Measurements from ENCODE around the gene TECR. TPM values are rescaled to one million over a fixed set of nuclear protein-coding genes. Genes with fewer than 3 reads are reported as not detected.

TECR gene
- total and polyA plus RNA-seq, 2 donors (not counting 3 experiments of a cell fraction or from before 2014, with no cell fraction given): 109 to 193 TPM

DNA sequence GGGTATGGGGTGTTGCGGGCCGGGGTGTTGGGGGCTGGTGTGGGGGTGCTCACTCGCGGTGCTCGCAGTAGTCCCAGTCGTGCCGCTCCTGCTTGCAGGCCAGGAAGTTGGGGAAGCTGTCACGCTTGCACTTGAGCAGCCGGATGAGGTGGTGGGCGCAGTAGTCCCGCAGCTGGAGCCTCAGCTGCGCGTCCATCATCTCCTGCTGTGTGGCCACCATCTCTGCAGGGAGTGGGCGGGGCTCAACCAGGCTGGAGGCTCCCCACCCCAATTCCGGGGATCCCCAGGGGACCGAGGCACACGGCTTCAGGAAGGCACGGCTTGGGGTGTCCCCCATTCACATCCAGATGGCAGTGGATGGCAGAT, 37.3 kb downstream of the TECR start:
- no peak for TF ChIP-seq FOS (IDR thresholded peaks at IDR 0.05; ENCODE audit: borderline replicate concordance, insufficient read depth, low read length)
- TF ChIP-seq, protein P1, sequence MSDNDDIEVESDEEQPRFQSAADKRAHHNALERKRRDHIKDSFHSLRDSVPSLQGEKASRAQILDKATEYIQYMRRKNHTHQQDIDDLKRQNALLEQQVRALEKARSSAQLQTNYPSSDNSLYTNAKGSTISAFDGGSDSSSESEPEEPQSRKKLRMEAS (IDR thresholded peaks at IDR 0.05; ENCODE audit: insufficient read depth, insufficient read length): no peak
- TF ChIP-seq, protein P2, sequence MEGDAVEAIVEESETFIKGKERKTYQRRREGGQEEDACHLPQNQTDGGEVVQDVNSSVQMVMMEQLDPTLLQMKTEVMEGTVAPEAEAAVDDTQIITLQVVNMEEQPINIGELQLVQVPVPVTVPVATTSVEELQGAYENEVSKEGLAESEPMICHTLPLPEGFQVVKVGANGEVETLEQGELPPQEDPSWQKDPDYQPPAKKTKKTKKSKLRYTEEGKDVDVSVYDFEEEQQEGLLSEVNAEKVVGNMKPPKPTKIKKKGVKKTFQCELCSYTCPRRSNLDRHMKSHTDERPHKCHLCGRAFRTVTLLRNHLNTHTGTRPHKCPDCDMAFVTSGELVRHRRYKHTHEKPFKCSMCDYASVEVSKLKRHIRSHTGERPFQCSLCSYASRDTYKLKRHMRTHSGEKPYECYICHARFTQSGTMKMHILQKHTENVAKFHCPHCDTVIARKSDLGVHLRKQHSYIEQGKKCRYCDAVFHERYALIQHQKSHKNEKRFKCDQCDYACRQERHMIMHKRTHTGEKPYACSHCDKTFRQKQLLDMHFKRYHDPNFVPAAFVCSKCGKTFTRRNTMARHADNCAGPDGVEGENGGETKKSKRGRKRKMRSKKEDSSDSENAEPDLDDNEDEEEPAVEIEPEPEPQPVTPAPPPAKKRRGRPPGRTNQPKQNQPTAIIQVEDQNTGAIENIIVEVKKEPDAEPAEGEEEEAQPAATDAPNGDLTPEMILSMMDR (IDR thresholded peaks at IDR 0.05; ENCODE audit: extremely low read depth in 1 of 2, insufficient read depth in 1 of 2, low read depth in 1 of 2, low read length in 2 of 2): no peak
- no peak for TF ChIP-seq EZH2 (IDR thresholded peaks at IDR 0.05; ENCODE audit: borderline replicate concordance, low read depth, low read length, severe bottlenecking)
- no peak for TF ChIP-seq POLR2AphosphoS5 (IDR thresholded peaks at IDR 0.05; ENCODE audit: insufficient read depth, low read depth, low read length)
- H3K9ac ChIP-seq (replicated peaks; ENCODE audit: extremely low read depth, insufficient read depth, low read length): no peak overlapping the region
- POLR2A ChIA-PET: no interaction called here

More for the DNA sequence above, 37.3 kb downstream of the TECR start:
- Histone ChIP-seq H3K9me3 (replicated peaks; ENCODE audit: control insufficient read depth, insufficient read depth, low read length) (no peaks in the 10 kb centered on the region), H3K79me2 (ENCODE audit: control insufficient read depth, insufficient read depth, low read length) (peaks cover 22% of the 10 kb centered on the region), H3K9me1 (replicated peaks; ENCODE audit: control insufficient read depth, extremely low read depth, insufficient read depth, low read length) (no peaks in the 10 kb centered on the region), H3K36me3 (ENCODE audit: control insufficient read depth in 2 of 2, extremely low read depth in 1 of 2, insufficient read depth in 2 of 2, low read length in 2 of 2) (peaks cover 0 to 11% of the 10 kb centered on the region in 2 experiments), H2AFZ (ENCODE audit: low read depth, low read length) (no peak overlapping the region), H3K4me1 (ENCODE audit: control insufficient read depth, extremely low read depth, insufficient read depth, low read length) (peaks cover 8% of the 10 kb centered on the region), H3K4me3 (replicated peaks in 1 of 3; ENCODE audit: insufficient read depth in 1 of 3, low read depth in 1 of 3, low read length in 3 of 3) (no peak overlapping the region), H4K20me1 (replicated peaks; ENCODE audit: control insufficient read depth, extremely low read depth, insufficient read depth, low read length) (no peaks in the 10 kb centered on the region), H3K4me2 (ENCODE audit: insufficient read depth, low read length) (no peak overlapping the region), H3K27me3 (ENCODE audit: control insufficient read depth in 2 of 2, insufficient read depth in 2 of 2, low read length in 2 of 2) (no peaks in the 10 kb centered on the region), H3K27ac (ENCODE audit: insufficient read depth, low read depth, low read length) (no peak overlapping the region)
- dilution Hi-C loops (cut with MboI; ENCODE audit: extremely low pct_ligation_motif_present, low sequenced_read_pairs): no loop called here
- BruUV-seq (replicated peaks): no TSS peak
- FAIRE-seq (no peak), DNase-seq (ENCODE audit: low read depth, low spot score) (no peak)
- CTCF ChIA-PET: interaction anchor here (1.3 kb wide), 1 partner anchor 10 kb away, joined by 6 read pairs; no protein-coding TSS in a partner anchor
- intact Hi-C loops (cut with micrococcal nuclease): no loop called here
